Kidney (tissue), 14 donors: Measurements from ENCODE around the gene EBF4. TPM values are rescaled to one million over a fixed set of nuclear protein-coding genes. Genes with fewer than 3 reads are reported as not detected.

Experiments used
- DNase-seq, 5 donors: peaks; one replicate each; pipeline ENCODE4 v3.0.0-alpha.2; 2013 to 2020
- FAIRE-seq: peaks from 2 replicates; lab custom pipeline; 2012; peaks lifted over from hg19 to GRCh38; lab: Jason Lieb, UNC
- H3K27ac ChIP-seq, 2 donors: one replicate each; pipeline ENCODE4 v1.7.0; 2013; ENCODE audit warnings: low read depth in 2 of 2, low read length in 2 of 2, inconsistent platforms in 1 of 2
- H3K27me3 ChIP-seq: one replicate; pipeline ENCODE4 v1.7.1; 2013; ENCODE audit warnings: low read length, inconsistent platforms; ENCODE audit not compliant: control insufficient read depth, insufficient read depth
- H3K36me3 ChIP-seq, 3 donors: one replicate each; pipeline versions ENCODE4 v1.7.0 to v1.7.1; 2013; ENCODE audit warnings: low read length in 3 of 3, control low read depth in 1 of 3, inconsistent platforms in 1 of 3; ENCODE audit not compliant: insufficient read depth in 3 of 3, control insufficient read depth in 2 of 3
- H3K4me1 ChIP-seq, 3 donors: one replicate each; pipeline versions ENCODE4 v1.7.0 to v1.7.1; 2013; ENCODE audit warnings: low read length in 3 of 3, inconsistent platforms in 1 of 3, low read depth in 1 of 3; ENCODE audit not compliant: control insufficient read depth in 2 of 3, insufficient read depth in 2 of 3
- H3K4me3 ChIP-seq, 3 donors: one replicate each; pipeline versions ENCODE4 v1.7.0 to v1.8.1; 2013; ENCODE audit warnings: low read length in 3 of 3, control low read depth in 1 of 3, inconsistent platforms in 1 of 3
- H3K9ac ChIP-seq, 3 donors: one replicate each; pipeline versions ENCODE4 v1.7.0 to v1.7.1; 2013; ENCODE audit warnings: low read length in 3 of 3, control low read depth in 1 of 3, inconsistent platforms in 1 of 3
- H3K9me3 ChIP-seq, 3 donors: one replicate each; pipeline versions ENCODE4 v1.7.0 to v1.7.1; 2013; ENCODE audit warnings: low read length in 3 of 3, control low read depth in 1 of 3, inconsistent platforms in 1 of 3; ENCODE audit not compliant: control insufficient read depth in 2 of 3, insufficient read depth in 1 of 3
- CTCF ChIP-seq: IDR thresholded peaks from 3 replicates; pipeline ENCODE4 v1.5.1; 2012; ENCODE audit warnings: mild to moderate bottlenecking, moderate library complexity, borderline replicate concordance; ENCODE audit not compliant: insufficient read depth; ENCODE audit errors: extremely low read depth
- intact Hi-C: fragments of 100-400 bp; cut with DNase I; formaldehyde crosslinking; loops from one replicate; pipeline ENCODE4 v1.11.1; 2022
- polyA plus RNA-seq: library from polyadenylated mRNA; stranded (reverse); fragments of 350-450 nt; fragmentation: Illumina TruSeq; extraction: RNeasy Lipid Tissue Mini Kit (QIAGEN cat#74804); gene quantifications from one replicate; pipeline ENCODE4 v1.2.3, GENCODE V29; 2014; ENCODE audit warnings: low read depth, low replicate concordance; ENCODE audit not compliant: insufficient read depth
- total RNA-seq: library from RNA; stranded (reverse); fragmentation: NEBNext Ultra II Directional; extraction: Animal tissue kit (Norgen Biotek cat#: 25700); gene quantifications from one replicate; pipeline ENCODE4 v1.2.1, GENCODE V29; 2021
- donor health status: control.
- donor health status: control.
- donor health status: control.
- donor health status: control.
- donor health status: control.
- donor health status: DM: yes; HTN: yes; CAD: no.
- donor health status: Normal renal cell carcinoma (clear cell type).

Gene EBF4
- total and polyA plus RNA-seq, 2 donors from 2014 or later: 8.8 to 10.2 TPM

DNA sequence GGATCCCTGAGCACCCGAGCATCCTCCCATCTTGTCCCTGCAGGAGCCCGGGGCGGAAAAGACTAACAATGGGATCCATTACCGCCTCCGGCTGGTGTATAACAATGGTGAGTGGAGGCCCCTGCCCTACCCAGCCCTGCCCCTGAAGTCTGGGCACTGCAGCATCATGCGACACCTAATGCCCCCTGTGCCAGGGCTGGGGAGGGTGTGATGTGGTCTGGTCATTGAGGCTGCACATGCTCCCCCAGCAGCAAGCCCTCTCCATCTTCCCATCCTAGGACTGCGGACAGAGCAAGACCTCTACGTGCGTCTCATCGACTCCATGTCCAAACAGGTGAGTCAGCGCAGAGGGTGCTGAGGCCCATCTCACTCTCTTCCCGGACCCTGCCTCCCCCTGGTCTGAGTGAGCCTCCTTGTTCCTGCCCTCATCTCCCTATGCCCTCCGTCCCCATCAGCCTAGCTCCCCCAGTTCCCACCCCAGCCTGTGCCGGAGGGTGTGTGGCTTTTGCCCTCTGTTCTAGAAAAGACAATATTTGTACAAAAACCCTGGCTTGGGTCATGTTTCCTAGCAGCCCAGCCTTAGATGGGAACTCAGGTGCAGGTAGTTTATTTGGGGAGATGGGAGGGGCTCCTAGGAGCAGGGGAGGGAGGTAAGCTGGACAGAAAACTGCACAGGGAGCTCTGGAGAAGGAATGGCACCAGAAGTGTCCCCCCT is 13.5 kb downstream of the EBF4 start:
- H3K4me3 ChIP-seq: no peak overlapping the region
- H3K27ac ChIP-seq: no peak overlapping the region
- H3K4me1 ChIP-seq: no peaks in the 10 kb centered on the region
- H3K9me3 ChIP-seq: no peaks in the 10 kb centered on the region
- H3K36me3 ChIP-seq: no peaks in the 10 kb centered on the region
- no peaks in the 10 kb centered on the region for H3K27me3 ChIP-seq
- no peak for TF ChIP-seq CTCF
- DNase-seq (no peak), FAIRE-seq (no peak)
- intact Hi-C loops: no loop called here
- no peak overlapping the region for H3K9ac ChIP-seq

- no peak for TF ChIP-seq CTCF
- intact Hi-C loops: no loop called here
- Histone ChIP-seq H3K9ac (no peak overlapping the region), H3K4me1 (no peaks in the 10 kb centered on the region), H3K36me3 (no peaks in the 10 kb centered on the region), H3K27me3 (no peaks in the 10 kb centered on the region), H3K27ac (no peak overlapping the region), H3K4me3 (no peak overlapping the region), H3K9me3 (no peaks in the 10 kb centered on the region)
- no peak for DNase-seq
- FAIRE-seq: no peak
Observed at GRCh38 chr20:2706688-2707352, 14.2 kb downstream of the EBF4 start.

DNA sequence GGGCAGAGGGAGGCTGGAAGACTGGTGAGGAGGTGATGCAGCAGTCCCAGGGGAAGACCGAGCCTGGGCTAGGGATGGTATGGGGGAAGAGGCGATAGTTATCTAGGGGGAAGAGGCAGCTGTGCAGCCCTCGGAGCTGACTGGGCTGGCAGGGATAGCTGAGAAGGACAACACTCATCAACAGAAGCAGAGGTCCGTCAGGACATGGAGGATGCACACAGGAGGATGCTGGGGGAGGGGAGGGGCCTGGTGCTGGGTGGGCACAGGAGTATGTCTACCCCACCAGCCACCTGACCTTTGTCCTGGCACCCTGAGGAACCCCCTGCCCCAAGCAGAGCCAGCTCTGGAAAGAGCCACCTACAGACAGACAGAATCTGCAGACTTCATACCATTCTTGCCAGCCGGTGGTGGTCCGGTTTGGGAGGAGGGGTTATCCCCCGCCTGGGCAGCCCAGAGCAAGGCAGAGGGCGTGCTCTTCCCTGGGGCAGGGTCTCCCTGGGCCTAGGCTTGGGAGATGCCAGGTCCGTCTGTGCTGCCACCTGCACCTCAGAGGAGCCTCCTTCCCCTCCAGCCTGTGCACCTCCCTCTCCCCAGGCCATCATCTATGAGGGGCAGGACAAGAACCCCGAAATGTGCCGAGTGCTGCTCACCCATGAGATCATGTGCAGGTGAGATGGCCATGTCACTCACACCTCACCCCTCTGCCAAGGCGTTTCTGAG is 14.9 kb downstream of the EBF4 start:
- no peaks in the 10 kb centered on the region for H3K27me3 ChIP-seq
- intact Hi-C loops: no loop called here
- DNase-seq (peak in 1 of 5 donors; percentile 30), FAIRE-seq (no peak)
- H3K36me3 ChIP-seq: no peaks in the 10 kb centered on the region
- H3K9me3 ChIP-seq: no peaks in the 10 kb centered on the region
- no peak overlapping the region for H3K27ac ChIP-seq
- no peak for TF ChIP-seq CTCF
- H3K9ac ChIP-seq: no peak overlapping the region
- no peak overlapping the region for H3K4me3 ChIP-seq
- H3K4me1 ChIP-seq: no peaks in the 10 kb centered on the region
